HuH-7 (cell line): Measurements from ENCODE around the gene CAMK2B.

ENCODE experiments used
- DNase-seq: peaks from one replicate; pipeline ENCODE4 v3.0.0; 2011; ENCODE audit warnings: low spot score

CAMK2B gene

DNA sequence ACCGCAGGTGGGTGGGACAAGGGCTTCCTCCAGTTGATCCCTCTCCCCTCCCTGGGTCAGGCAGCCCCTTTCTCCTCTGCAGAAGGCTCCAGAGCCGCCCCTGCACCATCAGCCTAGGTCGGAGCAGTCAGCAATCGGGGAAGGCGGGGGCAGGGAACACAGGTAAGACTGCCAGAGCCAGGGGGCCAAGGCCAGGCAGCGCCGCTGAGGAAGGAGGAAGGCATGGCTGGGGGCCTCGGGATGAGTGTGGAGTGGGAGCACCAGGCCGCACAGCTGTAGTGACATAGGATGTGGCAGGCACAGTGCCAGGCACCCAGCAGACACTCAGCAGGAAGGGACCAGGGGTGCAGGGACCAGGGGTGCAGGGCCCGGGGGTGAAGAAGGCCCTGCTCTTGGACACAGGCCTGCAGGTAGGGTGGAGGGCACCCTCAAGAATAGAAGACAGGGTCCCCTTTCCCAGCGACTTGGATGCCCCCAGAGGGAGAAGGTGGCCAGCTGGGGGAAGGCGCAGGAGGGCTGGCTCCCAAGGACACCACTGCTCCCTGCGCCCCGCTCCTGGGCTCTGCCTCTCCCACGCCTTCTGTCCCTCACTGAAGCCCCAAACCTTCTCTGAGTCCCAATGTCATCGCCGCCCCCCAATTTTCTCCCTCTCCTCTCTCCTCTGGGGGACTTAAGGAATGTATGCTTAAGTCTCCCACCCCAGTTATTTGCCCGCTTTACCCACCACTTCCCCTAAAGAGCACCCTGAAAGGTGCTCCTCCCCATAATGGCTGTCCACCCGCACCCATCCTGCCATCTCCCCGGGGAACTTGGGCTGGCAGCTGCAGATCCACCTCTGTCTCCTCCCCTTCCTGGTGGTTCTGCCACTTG is 38.5 kb downstream of the CAMK2B start:
- DNase-seq: no peak

DNA sequence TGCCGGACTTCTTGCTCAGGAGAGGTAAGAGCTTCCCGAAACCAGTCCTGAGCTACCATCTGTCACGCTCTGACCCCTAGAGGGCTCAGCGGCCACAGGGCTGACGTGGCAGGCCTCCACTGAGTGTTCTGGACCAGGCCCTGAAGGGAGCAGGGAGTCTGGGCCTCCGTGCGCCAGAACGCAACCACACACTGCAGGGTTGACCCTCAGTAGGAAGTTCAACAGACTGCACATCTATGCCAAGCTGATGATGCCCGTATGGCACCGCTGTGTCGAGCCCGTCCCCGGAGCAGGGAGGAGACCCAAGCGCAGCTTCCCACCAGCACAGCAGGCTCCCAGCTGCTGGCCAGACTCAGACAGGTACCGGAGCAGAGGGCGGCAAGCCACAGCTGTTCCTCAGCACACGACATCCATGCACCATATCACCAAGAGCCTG is 39.2 kb downstream of the CAMK2B start:
- DNase-seq: no peak

DNA sequence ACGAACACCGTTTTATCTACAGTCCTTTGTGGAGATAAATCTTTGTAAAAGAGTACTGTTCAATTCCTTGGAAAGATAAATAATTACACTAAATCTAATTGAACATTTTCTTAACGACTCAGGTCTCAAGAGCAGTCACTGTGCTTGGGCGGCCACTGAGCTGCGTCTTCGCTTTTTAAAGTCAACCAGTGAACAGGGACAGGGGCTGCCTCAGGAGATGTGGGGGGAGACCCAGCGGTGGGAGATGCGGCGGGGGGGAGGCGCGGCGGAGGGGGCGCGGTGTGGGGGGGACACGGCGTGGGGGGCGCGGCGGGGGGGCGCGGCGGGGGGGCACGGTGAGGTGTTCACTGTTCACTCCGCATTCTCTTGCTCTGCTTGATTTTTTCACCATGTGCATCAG is 39.8 kb downstream of the CAMK2B start:
- no peak for DNase-seq

DNA sequence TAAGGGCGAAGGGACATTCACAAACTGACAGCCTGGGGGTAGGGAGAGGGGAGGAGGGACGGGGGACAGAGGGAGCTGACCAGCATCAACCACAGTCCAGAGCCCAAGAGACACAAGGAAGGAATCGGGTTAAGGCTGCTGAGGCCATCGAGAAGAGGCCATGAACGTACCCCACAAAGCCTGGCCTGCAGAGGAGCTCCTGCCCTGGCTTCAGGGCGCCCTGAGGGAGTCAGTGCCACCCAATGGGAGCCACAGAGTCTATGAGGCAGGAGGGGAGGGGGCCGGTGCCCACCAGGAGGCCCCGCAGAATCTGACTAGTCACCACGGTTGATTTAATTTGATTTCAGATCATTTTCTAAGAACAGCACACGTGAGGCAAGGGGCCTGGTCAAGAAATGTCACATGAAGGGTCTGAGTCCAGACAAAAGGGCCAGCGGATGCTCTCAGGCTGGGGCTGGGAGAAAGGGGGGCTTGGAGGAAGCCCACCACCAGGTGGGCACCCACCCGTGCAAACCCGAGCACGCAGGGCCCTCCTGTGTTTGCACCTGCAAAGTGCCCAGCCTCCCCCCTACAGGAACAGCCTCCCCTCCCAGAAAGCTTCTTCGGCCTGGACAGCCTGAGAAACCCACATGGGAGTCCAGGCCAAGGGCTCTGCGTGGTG is 40.4 kb downstream of the CAMK2B start:
- DNase-seq: no peak

DNA sequence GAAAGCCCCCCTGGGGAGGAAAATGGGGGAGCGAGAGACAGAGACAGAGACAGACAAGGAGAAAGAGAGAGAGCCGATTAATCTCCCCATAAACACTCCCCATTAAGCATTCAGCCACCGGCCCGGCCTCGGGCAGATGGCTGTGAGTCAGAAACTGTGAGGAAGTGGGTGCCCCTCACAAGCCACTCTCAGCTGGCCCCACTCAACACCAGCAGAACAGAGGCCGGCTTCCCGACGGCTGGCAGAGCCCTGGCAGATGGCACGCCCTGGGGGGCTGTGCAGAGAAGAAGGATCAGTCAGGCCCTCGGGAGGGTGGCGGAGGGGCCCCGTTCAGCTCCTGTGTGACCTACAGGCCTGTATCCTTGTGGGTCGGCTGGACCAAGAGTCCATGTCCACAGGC is 41.2 kb downstream of the CAMK2B start:
- no peak for DNase-seq

DNA sequence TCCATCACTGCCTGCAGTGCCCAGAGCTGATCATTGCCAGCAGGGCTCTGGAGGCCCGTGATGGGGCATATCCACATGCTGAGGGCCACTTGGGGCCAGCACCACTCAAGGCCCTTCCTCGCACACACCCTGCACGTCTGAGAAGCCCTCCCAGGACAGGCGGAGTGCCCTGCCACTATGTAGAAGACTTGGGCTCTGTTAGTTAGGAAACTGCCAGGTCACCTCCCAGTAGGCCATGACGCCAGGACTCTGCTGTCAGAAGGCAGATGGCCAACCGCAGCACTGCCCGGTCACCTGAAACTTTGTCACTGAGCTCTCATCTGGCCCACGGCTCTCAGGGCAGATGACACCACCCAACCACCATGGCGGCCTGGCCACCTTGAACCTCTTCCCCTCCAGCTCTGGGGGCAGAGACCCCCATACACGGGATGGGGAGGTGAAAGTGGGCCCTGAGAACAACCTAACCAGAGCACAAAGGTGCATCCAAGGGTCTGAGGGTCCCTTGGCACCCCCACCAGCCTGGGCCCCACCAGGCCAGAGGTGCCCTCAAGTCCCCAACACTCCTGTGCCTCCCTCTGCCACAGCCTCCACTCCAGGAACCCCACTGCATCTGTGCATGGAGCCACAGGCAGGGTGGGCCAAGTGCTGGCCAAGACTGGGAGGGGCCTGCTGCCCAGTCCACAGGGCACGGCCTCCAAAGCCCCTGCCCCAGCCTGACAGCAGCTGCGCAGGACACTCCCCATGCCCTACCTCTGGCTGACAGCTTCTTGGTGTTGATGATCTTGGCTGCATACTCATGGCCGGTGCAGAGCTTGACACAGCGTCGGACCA is 41.8 kb downstream of the CAMK2B start:
- no peak for DNase-seq

DNA sequence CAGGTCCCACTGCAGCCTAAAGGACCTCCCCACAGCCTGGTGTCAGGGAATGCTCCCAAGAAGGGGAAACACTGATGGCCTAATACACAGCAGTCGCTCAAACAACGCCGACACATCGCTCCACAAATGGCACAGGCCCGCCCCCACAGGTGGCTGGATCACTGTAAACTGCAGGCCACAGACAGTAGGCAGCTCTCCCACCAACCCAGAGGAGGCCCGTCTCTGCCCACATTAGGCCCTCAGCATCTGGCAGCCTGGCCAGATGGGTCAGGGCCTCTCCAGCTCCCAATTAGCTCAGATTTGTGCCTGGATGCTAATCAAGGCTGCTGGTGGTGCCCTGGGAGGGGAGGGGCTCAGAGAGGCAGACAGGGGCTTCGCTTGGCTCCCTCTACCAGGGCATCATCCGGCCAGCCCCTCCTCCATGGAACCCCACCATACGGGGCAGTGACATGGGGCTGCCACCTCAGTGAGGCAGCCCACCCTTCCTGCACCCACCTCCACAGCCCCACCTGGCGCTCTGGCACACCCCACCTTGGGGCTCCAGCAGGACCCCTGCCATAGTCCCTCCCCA is 42.7 kb downstream of the CAMK2B start:
- no peak for DNase-seq

DNA sequence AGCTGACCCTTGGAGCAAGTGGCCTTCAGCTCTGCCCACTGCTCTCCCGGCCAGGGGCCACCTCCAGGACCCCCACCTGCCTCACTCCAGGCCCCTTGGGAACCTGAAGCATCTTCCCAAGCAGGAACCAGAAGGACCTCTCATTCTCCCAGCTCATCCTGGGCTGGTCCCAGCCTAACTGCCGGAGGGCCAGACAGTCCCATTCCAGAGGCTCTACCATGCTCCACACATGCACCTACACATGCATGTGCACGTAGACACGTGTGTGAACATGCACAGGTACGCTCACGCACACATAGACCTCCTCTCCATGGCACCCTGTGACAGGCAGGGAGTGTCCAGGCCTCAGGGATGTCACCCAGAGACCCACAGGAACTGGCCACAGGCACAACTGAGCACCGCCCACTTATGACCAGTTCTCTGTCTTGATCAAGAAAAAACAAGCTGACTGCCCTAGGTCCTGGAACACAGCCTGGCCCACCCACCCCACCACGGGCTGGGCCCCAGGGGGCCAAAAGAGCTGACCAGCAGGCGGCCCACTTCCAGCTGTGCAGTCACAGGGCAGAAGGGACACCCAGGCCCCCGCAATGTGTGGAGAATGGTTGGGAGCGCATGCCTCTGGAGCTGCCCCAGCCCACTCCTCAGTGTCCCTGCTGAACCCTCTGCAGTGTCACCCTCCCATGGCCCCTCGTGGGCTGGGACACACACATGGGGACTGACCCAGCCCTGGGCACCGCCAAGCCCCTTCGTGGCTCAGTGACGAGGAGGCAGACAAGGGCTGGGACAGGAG is 43.4 kb downstream of the CAMK2B start:
- no peak for DNase-seq

DNA sequence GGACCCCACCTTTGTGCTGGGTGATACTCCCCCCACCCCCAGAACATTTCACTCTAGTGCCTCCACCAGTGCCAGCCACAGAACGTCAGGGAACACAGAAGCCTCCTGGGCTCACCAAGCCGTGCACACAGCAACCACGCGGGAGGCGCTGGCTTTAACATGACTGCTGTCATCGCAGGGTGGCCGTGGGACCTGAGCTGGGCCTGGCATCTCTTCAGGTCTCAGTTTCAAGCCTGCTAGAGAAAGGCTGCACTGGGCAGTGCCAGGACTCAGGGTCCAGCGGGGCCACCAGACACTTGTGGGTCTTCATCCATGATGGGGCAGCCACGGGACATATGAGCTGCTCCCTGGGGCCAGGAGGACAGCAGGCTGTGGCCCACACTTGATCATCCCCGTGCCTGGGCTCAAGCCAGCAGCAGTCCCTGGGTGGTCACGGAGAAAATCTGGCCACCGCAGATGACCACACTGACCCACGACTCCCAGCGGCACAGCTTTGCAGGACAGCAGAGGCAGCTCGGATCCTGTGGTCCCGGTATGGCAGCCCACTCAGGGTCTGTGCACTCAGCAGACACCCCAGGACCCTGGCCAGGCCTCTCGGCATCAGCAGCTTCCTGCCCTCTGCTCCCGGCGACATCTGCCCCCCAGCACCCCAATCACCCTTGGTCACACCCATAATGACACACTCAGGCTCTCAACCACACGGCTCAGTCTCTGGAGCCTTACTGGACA is 44.2 kb downstream of the CAMK2B start:
- no peak for DNase-seq

DNA sequence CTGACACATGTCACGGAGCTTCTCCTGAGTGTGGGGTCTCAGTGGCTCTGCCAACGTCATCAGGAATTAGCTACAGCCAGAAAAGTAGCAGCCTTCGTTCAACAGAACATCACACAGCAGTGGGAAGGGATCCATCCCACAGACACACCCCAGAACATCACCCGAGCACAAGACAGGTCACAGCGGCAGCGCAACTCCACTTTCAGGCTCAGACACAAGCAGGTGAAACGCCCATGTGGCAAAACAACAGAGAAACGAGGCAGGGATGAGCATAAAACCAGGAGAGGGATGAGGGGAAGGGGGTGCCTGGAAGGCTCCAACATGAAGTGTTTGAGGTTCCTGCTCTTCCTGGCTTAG is 44.8 kb downstream of the CAMK2B start:
- no peak for DNase-seq

DNA sequence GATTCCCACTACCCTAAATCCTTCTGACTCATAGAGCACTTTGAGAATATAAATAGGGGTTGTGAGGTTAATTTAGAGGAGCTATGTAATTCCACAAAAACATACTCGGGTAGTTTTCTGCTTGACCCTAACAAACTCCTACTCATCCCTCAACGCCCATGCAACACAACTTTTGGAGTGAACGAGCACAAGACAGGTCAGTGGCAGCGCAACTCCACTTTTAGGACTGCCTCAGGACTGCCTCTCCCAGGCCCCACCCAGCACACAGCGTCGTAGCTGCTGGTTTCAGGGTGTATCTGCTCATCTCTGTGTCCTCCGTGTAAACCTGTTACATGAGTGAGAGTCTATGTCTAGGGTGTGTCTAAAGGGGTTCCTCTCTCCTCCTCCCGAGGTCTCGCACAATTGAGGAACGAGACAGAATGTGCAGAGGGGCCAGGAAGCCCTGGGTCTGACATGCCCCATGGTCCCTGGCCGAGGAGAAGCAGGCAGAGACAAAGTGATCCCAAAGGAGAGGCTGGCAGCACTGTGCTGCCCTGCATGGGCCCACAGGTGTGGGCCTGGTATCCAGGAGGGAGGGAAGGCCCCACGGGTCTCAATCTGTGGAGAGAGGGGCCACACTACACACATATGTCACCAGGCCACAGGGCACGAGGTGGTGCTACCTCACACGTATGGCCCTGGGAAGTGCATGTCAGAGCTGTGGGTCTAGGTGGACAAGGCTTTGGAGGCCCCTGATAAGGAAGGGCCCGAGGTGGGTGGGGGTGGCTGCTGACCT is 45.5 kb downstream of the CAMK2B start:
- DNase-seq: no peak

DNA sequence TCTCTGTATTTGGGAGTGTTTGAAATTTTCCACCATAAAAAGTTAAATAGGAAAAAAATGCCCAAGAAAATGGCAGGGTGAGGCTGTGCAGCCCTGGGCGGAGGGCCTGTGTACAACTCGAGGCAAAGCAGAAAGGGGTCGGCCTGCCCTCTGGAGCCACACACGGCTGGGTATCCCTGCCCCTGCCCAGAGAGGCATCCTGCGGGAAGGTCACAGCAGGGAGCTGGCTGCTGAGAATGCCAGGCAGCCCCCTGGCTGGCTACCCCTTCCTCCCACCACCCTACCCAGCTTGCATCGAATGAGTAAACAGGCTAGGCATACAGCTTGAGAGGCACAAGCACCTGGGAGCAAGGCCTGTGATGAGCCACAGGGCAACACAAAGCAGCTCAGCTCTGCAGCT is 46.1 kb downstream of the CAMK2B start:
- DNase-seq: no peak

DNA sequence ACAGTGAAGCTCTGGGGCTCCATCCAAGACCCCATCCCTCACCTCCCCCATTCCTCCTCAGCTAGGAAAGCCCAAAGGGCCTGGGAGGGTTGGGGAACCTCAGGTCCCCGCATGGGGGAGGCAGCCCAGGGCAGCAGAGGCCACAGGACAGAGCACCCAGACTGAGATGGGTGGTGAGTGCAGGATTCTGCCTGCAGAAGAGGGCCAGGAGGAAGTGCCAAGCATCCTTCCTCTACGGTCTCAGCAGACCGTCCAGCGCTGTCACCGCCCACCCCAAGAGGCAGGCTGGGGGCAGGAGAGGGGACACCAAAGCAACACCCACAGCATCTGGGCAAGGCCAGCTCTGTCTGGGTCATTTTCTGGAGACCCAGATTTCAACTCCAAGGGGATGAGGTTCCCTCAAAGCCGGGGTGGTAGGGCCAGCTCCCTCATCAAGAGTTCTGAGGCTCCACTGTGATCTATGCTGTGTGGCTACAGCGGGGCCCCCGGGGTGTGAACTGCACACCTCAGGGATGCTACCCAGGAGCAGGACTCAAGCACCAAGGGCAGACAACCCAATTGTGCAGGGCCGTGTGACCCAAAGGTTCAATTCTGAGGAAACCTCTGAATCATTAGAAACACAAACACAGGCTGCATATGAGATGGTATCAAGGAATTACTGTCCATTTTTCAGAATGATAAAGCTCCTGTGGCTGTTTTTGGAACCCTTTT is 46.8 kb downstream of the CAMK2B start:
- no peak for DNase-seq

DNA sequence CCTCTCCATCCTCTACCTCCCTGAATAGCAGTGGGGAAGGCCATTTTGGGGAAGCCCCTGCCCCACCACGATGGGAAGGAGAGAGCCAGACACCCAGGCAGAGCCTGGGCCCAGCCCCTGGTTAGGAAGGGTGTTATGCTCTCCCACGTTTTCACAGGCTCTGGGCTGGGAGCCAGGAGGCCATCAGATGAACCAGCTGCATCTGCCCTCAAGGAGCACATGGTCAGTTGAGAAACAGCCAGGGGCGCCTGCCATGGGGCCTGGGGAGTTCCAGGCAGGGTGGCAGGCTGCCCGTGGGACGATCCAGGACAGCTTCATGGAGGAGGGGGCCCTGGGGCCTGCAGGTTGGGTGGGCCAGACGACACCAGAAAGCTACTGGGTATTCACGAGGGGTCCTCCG is 47.5 kb downstream of the CAMK2B start:
- DNase-seq: no peak

DNA sequence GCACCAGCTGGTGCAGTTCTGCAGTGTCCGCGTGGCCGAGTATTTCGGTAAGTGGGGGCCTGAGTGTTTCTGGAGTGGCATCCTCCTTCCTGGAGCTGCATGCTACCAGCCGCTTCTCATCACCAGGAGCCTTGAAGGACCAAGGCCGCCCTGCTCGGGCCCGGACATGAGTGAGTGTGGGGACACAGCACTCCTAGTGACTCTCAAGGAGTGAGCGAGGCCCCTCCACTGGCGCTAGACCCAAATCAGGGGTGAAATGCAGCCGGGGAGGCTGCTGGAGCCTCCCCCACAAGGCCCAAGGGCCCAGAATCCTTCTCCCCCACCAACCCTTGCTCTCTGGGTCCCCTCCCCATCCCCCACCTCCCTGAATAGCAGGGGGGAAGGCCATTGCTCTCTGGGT is 48.0 kb downstream of the CAMK2B start:
- no peak for DNase-seq

DNA sequence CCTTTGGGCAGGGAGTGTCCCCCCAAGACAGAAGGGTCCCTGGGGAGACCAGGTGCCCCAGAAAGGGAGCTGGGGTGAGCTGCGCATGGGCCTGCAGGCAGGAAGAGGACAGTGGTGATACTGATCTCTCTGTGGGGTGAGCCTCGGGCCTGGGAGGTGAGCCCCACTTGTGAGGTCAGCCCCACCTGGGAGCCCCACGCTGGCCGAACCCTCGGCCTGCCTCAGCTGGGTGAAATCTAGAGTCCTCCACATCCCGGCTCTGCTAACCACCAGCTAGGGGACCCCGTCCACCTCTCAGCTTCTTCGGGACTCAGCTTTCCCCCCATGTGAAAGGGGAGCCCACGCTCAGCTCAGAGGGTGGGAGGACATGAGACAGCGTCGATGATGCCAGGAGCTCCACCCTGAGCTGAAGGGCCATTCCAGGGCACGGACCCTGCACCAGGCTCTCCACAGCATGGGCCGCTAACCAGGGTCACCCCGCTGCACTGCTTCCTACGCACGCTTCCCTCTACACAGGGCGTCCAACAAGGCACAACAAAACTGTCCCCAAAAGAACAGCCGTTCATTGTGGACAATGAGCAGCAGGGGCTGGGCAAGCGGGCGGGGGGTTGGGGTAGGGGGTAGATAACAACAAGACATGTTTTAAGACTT is 48.7 kb downstream of the CAMK2B start:
- DNase-seq: no peak

DNA sequence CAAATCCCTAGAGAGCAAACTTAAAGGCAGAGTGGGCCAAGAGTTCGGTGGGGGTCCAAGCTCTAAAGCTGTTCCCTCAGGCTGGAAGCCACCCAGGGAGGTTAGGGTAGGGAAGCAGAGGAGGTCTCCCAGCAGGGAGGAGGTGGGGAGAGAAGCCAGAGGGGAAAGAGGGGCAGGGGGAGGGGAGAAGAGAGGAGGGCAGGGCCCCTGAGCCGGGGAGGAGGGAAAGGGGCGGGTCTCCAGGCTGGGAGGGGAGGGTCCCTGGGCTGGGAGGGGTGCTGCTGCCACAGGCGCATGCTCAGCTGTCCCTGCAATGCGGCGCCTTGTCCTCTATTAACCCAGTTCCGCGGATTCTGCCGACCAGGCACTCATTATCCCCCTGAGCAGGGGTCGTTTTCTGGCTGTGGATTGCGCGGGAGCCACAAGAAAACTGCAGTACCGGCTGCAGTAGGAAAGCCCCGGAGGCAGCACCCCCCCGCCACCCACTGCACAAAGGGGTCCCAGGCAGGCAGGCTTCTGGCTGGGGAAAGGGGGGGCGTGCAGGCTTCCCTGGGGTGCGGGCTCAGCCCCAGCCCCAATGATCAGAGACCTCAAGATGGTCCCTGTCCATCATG is 49.3 kb downstream of the CAMK2B start:
- DNase-seq: no peak

DNA sequence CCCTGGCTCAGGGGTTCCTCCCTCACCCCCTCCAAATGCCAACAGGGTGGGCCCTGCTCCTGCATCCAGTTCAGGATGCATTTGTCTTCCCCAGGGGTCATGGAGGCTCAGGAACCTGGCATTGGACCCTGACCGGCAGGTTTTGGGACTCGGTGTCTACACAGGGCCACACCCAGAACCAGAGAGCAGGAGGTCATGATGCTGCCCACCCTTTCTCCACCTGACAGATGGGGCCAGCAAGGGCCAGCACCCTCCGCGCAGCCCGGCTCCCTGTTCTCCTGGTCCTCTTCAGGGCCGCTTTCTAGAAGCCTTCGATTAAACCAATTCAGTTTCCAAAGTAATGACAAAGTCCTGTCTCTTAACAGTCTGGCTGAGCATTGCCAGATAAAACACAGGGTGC is 50.2 kb downstream of the CAMK2B start:
- DNase-seq: no peak

DNA sequence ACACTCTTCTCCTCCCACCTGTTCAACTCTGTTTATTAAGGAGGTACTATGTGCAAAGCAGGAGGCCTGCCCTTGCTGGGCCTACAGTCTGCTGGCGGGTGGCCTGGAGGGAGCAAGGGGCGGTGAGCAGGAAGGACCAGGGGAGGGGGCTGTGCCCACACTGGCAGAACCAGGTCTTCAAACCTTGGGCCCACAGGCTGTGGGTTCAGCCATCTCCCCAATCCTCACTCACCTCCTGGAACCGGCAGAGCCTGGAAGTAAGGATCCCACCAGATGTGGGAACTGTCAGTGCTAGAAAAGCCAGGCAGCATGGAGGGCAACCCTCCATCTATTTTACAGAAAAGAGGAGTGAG is 50.8 kb downstream of the CAMK2B start:
- DNase-seq: no peak
